GM19324 (cell line): ENCODE data around the gene EHBP1L1.
"Not testable (repeated sequence)": the region's sequence is repeated elsewhere in the genome, so short reads cannot be mapped to it uniquely, and the experiment has no call there.

ENCODE experiments used
- ATAC-seq: cut with Tn5 transposase; IDR thresholded peaks from one replicate; pipeline ENCODE4 v1.9.1; 2021; ENCODE audit warnings: mild to moderate bottlenecking, moderate library complexity; ENCODE audit not compliant: unreplicated experiment, low FRiP score

EHBP1L1 gene

DNA sequence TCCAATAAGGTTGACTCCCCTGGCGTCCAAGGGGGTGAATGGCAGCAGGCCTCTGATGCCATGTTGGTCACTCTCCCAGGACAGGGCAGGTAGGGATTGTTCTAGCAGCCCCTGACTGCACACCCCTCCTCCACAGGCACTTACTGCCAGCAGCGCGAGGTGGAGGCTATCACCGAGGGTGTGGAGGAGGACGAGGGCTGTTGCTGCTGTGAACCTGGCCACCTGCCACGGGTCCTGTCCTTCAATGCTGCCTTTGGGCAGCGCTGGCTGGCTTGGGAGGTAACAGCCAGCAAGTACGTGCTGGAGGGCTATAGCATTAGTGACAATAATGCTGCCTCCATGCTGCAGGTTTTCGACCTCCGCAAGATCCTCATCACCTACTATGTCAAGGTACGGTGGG lies 54.4 kb downstream of the EHBP1L1 start:
- ATAC-seq: no peak

DNA sequence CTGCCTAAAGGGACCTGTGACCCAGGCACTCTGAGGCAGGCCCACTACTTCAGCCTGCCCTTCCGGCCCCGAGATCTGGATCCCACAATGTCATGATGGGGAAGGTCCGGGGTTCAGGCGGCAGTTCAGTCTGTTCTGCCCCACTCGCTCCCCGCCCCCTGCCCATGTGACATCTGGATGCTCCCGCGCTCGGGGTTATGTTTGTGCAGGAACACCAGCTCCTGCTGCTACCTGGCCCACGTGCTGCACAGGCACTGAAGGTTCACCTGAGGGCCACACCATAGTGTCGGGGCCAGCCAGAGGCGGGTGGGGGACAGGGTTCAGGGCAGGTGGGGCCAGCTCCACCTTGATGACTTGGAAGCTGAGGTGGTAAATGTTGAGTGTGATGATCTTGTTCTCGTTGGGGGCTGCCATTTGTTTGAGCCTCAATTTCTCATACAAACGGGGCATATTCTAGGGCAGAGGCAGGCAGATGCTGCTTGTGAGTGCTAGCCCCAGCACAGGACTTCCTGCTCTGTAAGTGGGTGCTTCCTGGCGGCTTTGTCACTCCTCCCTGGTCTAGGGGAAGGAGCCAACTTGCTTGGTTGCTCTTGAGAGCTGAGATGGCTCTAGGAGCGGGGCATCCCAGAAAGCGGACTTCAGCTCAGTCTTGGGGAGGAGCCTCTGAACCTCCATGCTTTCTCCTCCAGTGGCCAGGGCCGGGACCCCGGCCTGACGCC lies 57.7 kb downstream of the EHBP1L1 start:
- no peak for ATAC-seq

DNA sequence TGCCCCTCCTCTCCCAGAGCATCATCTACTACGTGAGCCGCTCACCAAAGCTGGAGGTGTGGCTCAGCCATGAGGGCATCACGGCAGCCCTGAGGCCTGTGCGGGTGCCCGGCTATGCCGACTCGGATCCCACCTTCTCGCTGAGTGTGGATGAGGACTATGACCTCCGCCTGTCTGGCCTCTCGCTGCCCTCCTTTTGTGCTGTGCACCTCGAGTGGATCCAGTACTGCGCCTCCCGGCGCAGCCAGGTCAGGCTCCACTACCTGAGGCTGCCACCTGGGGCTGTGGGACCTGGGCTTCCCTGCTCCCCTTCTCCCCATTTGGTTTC lies 58.2 kb downstream of the EHBP1L1 start:
- no peak for ATAC-seq

DNA sequence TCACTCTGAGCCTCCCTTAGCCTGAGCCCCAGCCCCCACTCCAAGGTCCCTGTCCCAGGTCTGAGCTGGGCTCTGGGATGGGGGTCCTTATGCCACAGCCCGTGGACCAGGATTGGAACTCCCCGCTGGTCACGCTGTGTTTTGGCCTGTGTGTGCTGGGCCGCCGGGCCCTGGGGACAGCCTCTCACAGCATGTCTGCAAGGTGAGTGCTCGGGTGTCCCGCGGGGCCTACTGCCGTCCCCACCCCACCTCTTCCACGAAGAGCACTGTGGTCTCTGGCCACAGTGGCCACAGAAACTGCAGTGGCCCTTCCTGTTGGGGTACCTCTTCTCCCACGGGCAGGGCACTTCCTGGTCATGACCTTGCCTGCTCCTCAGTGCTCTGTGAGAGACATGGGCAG lies 58.6 kb downstream of the EHBP1L1 start:
- no peak for ATAC-seq

DNA sequence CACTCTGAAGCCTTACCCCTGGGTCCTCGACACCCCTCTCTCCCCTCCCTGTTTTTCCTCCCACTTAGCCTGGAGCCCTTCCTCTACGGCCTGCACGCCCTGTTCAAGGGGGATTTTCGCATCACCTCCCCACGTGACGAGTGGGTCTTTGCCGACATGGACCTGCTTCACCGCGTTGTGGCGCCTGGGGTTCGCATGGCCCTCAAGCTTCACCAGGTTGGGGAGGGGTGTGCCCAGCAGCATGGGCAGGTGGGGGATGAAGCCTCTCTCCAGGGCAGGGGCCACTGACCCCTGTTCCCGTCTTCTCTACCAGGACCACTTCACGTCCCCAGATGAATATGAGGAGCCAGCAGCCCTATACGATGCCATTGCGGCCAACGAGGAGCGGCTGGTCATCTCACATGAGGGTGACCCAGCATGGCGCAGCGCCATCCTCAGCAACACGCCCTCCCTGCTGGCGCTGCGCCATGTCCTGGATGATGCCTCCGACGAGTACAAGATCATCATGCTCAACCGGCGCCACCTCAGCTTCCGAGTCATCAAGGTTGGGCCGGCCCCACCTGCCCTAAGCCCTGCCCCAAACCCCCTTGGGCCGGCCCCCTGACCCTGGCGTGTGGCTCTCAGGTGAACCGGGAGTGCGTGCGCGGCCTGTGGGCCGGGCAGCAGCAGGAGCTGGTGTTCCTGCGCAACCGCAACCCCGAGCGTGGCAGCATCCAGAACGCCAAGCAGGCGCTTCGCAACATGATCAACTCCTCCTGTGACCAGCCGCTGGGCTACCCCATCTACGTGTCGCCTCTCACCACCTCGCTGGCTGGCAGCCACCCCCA lies 59.3 kb downstream of the EHBP1L1 start:
- ATAC-seq: no peak

DNA sequence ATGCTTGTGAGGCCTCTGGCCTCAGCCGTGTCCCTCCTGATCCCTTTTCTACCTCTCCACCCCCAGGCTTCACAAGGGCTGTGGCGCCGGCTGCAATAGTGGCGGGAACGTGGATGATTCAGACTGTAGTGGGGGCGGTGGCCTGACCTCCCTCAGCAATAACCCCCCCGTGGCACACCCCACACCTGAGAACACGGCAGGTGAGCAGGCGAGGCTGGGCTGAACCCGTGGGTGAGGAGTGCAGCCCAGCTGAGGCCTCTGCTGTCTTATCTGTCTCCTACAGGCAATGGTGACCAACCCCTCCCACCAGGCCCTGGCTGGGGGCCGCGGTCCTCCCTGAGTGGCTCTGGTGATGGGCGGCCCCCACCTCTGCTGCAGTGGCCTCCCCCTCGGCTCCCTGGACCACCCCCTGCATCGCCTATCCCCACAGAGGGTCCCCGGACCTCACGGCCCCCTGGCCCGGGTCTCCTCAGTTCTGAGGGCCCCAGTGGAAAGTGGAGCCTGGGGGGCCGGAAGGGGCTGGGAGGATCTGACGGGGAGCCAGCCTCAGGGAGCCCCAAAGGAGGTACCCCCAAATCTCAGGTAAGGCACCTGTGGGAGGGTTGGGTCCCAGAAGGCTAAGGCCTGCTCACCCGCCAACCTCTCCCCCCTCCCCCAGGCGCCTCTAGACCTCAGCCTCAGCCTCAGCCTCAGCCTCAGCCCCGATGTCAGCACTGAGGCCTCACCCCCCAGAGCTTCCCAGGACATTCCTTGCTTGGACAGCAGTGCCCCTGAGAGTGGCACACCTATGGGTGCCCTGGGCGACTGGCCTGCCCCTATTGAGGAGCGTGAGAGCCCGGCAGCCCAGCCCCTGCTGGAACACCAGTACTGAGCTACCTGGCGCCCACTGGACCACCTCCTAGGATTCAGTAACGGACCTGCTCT lies 60.5 kb downstream of the EHBP1L1 start:
- ATAC-seq: no peak

DNA sequence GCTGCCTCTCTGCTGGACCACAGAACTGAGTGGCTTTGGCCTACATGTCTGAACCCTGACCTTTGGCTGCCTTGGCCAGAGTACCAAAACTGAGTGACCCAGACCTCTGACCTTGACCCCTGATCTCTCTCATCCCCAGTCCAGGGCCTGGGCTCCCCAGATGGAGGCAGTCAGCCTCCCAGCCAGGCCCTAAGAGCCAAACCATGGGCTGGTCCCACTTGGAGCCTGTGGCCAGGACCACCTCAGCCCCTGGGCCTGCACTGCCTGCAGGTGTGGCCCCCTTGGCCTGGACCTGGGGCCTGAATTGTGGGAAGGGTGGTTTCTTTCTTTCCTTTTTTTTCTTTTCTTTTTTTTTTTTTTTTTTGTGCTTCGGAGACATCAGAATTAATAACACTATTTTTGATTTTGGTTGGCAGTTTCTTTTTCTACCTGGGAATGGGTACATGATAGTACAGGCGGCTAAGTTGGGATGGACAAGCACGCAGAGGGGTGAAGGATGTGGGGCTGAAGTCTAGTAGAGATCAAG lies 61.2 kb downstream of the EHBP1L1 start:
- no peak for ATAC-seq

DNA sequence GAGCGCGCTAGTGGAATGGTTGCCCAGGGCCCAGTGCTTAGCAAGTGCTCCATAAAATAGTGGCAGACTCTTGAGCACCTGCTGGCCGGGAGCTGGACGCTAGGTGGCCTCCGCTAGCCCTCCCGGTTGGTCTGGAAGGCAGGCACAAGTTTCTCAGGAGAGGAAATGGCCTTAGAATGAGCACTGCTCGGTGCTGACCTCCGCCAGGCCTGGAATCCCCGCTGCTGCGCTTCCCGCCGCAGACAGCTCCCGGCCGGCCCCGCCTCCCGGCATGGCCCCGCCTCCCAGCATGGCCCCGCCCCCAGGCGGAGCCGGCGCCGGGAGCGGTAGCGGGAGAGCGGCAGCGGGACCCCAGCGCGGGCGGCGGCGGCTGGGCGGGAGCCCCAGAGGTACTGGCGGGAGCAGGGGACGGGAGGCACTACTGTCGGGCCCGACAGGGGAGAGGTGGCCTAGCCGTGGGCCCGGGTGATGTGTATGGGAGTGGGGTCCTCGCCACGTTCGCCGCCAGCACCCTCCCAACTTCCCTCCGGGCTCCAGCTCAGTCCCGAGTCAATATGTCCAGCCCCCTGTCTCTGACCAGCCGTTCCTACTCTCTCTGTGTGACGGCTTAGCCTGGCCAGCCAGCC lies 62.1 kb downstream of the EHBP1L1 start, which contains the start of gene SIPA1:
SIPA1 (plus strand) TSS at position 308 of the 626 bp plus-strand sequence. CDS start 2,821 bp downstream, outside the sequence.
- ATAC-seq: peak; percentile 35

DNA sequence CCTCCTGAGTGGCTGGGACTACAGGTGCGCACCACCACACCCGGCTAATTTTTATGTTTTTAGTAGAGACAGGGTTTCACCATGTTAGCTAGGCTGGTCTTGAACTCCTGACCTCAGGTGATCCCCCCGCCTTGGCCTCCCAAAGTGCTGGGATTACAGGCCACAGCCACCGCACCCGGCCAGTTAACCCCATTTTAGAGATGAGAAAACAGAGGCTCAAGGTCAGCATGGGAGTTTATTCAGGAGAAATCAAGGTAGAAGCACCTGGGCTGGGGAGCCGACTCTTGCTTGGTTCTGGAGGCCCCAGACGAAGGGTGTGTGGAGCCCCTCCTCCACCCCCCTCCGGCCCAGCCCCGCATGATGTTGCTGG lies 63.4 kb downstream of the EHBP1L1 start:
- ATAC-seq: not testable (repeated sequence)

DNA sequence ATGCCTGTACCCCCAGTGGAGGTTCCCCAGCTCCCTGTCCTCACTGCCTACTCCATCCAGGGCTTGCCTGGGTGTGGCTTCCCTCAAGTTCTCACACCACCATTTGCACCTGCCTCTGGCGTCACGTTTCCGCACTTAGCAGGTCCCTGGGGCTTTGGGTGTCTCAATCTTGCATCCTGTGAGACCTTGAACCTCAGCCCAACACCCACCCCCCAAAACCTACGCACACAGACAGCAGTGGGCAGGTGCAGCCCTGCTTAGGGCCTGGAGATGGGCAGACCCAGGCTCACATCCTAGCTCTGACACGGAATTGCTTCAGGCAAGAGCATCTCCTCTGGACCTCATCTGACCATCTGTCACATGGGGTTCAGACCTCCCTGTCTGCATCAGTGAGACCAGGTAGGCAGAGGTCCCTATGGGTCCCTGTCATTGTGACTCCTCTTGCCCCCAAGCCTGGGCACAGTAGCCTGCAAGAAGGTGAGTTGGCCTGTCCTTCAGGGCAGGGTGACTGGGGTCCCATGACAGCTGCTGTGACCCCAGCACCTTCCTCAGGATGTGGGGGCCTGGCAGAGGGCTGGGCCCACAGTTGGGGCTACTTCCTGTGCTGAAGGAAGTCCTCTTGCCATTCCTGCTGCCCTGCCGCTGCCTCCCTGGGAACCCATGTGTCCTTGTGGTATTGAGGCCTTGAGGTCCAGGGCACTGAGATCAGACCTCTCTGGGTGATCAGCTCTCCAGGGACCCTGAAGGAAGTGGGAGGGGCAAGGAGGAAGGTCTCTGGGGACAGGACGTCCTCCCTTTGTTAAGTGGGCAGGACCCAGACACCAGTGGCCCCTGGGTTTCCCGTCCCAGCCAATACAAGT lies 64.0 kb downstream of the EHBP1L1 start:
- ATAC-seq: peak; percentile 34

DNA sequence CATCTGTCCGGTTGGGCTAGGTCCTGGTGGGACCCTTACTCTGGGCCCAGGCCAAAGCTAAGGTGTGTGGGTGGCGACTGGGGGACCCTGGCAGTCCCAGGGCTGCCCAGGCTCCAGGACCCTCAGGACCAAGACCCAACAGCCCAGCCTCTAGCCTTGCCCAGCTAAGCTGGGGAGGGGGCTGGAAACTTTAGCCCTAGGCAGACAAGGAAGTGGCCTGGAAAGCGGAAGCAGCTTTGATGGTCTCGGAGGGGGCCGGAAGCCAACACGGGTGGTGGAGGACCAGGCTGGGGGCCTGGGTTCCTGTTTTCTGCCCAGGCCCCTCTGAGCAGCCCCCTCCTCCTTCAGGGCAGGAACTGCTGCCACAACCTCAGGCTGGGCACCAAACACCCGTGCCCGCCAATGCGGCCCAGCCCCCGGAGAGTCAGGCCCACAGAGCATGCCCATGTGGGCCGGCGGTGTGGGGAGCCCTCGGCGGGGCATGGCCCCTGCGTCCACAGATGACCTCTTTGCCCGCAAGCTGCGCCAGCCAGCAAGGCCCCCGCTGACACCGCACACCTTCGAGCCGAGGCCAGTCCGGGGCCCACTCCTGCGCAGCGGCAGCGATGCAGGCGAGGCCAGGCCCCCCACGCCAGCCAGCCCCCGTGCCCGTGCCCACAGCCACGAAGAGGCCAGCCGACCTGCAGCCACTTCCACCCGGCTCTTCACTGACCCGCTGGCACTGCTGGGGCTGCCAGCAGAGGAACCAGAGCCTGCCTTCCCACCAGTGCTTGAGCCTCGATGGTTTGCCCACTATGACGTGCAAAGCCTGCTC lies 64.8 kb downstream of the EHBP1L1 start:
- no peak for ATAC-seq

DNA sequence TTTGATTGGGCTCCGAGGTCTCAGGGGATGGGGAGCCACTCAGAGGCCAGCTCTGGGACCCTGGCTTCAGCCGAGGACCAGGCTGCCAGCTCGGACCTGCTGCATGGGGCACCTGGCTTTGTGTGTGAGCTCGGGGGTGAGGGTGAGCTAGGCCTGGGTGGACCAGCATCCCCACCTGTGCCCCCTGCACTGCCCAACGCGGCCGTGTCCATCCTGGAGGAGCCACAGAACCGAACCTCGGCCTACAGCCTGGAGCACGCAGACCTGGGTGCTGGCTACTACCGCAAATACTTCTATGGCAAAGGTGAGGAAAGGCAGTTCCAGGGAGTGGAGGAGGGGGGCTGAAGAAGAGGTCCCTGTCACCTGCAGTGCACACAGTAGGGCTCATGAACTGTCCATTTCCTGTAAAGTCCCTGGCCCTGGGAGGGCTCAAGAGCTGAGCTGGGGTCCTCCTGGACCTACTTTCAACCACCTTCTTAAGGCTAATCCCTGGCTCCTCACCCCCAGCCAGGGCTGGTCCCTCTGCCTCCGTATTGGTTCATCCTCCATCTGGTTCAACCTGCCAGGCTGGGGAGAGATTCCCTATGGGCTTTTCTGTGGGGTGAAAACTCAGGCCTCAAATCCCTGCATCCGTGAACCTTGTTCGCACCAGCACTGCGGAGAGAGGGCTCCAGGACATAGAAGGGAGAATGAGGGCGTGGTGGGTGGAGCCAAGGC lies 65.6 kb downstream of the EHBP1L1 start:
- ATAC-seq: no peak
